Stimulated activated CD4-positive, alpha-beta T cell treated with anti-CD3 and anti-CD28 coated beads, Interleukin-12 subunit alpha, Interleukin-12 subunit beta, amount 100 ng/mL, for 24 hours (primary cell): ENCODE measurements around the gene MCU.

ENCODE experiments used
- DNase-seq, 2 experiments: peaks; one replicate each; pipeline ENCODE4 v3.0.0-alpha.2; 2020; ENCODE audit warnings: low read depth in 2 of 2

The MCU gene

GRCh38 chr10:72802332-72802731 is 110.4 kb downstream of the MCU start:
- DNase-seq: no peak

DNA sequence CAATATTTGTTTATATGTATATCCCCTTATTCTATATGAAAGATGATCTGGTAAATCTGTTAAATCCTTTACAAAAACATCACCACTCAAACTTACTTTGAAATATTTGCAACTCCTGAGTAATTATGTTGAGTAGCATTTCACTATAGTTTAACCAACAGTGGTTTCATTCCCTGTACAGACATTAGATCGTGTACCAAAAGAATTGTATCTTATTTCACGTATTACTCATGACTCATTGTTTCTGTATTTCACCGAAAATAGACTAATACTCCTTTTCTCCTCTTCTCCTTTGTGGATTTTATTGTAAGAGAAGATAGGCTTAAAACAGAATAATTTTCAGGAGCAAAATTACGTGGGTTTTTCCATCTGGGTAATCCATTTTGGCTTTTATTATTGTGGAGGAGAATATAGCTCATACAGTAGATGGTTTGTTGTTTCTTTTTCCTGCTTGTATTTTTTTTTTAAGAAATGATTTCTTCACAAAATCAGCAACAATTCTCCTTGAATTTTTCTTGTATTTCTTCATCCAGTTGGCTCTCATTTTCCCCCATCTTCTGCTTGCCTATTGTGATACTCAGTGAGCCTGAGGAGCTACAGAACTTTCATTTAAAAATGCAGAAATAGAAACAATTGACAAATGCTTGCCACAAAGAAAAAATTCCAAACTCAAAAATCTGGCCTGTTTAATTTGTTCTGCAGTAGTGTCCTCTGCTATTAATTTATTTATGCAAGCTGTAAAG is 111.0 kb downstream of the MCU start:
- DNase-seq: no peak

- no peak for DNase-seq
Observed at GRCh38 chr10:72808001-72808400, 116.1 kb downstream of the MCU start.

- DNase-seq: no peak
Observed at GRCh38 chr10:72809006-72809405, 117.1 kb downstream of the MCU start.

DNA sequence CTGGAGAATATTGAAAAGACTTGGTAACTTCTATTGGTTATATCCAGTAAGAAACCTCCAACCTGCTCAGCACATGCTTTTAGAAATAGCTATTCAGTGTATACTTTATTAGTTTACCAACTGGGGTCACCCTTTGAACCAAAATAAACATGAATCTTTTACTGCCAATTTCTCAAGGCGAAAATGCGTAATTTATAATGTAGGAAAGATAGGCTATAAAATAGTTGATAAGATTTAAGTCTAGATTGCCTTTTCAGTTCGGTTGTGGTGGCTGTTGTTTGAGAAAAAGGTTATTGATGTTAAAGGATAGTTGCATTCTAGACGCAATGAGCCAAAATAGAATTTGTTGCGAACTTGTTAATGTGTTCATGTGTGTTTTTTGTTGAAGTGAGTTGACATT is 119.0 kb downstream of the MCU start:
- DNase-seq: no peak

- no peak for DNase-seq
Observed at GRCh38 chr10:72812415-72812752, 120.4 kb downstream of the MCU start.

GRCh38 chr10:72812753-72813430 is 120.9 kb downstream of the MCU start:
- no peak for DNase-seq

- DNase-seq: no peak
Observed at GRCh38 chr10:72814099-72814790, 122.3 kb downstream of the MCU start.

- DNase-seq: no peak
Observed at GRCh38 chr10:72816565-72816964, 124.6 kb downstream of the MCU start.

- no peak for DNase-seq
Observed at GRCh38 chr10:72818076-72818475, 126.1 kb downstream of the MCU start.

GRCh38 chr10:72819053-72819452 is 127.1 kb downstream of the MCU start:
- DNase-seq: no peak

DNA sequence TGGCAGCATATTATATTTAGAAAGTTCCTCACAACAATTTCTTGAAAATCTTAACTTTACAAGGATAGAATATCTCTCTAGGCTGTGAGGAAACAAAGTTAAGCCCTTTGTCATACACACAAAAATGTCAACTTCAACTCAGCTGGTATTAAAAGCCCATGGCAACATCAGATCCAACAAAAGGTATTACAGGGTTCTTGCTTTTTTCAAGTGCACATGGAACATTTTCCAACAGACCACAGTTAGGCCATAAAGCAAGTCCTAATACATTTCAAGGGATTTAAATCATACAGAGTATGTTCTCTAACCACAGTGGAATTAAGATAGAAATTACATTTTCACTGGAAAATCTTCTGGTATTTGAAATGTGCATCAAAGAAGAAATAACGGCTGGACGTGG is 129.7 kb downstream of the MCU start:
- no peak for DNase-seq

- DNase-seq: no peak
Observed at GRCh38 chr10:72822342-72822986, 130.5 kb downstream of the MCU start.

GRCh38 chr10:72825163-72825562 is 133.2 kb downstream of the MCU start:
- no peak for DNase-seq

GRCh38 chr10:72826346-72826745 is 134.4 kb downstream of the MCU start:
- DNase-seq: no peak

- DNase-seq: no peak
Observed at GRCh38 chr10:72828294-72828693, 136.4 kb downstream of the MCU start.

- no peak for DNase-seq
Observed at GRCh38 chr10:72830625-72831024, 138.7 kb downstream of the MCU start.

GRCh38 chr10:72831696-72832409 is 139.9 kb downstream of the MCU start:
- DNase-seq: no peak

DNA sequence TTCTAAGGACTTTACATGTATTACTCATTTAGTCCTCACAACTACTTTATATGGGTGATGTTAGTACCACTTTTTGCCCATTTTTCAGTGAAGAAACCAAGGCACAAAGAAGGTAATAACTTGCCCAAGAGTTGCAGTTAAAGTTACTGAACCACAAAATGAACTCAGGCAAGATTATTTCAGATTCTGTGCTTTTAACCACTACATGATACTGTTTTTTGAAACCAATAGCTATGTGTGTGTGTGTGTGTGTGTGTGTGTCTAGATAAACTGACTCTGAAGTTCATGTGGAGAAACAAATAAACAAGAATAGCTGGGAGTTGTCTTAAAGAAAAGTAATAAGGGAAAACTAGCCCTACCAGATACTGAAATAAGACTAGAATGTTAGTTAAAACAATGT is 140.8 kb downstream of the MCU start:
- DNase-seq: no peak

GRCh38 chr10:72834183-72834825 is 142.4 kb downstream of the MCU start:
- no peak for DNase-seq

DNA sequence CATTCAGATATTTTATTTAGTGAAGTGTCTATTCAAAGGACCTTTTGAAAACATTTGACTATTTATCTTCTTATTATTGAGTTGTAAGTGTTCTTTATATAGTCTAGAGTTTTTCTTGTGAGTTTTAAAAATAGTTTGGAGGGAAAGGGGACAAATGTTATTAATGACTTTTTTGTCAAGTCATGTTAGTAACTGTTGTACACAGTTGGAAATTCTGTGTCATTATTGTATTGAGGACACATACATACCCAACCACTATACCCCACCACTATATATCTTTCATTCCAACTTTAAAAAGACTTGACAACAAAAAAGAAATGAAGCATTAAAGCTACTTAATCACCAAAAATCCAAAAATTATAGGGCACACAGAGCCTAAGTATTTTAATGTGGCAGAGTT is 148.4 kb downstream of the MCU start:
- no peak for DNase-seq
